OCI-LY3 (cell line): ENCODE results near the gene ESYT2.

Source experiments
- EZH2phosphoT487 ChIP-seq: fragments of 200-600 bp; shearing (Covaris generic); IDR thresholded peaks from 2 replicates; pipeline ENCODE4 v1.6.1; 2018; ENCODE audit warnings: antibody characterized with exemption, mixed run types, low read depth
- TF ChIP-seq, protein P1 (sequence below): fragments of 200-600, 300-600 bp; sonication (generic); IDR thresholded peaks from 2 replicates; pipeline ENCODE4 v1.5.1; 2014; ENCODE audit warnings: antibody characterized with exemption, low read length, low read depth

GRCh38 chr7:158761945-158762344 is 67.4 kb downstream of the ESYT2 start:
- TF ChIP-seq, protein P1, sequence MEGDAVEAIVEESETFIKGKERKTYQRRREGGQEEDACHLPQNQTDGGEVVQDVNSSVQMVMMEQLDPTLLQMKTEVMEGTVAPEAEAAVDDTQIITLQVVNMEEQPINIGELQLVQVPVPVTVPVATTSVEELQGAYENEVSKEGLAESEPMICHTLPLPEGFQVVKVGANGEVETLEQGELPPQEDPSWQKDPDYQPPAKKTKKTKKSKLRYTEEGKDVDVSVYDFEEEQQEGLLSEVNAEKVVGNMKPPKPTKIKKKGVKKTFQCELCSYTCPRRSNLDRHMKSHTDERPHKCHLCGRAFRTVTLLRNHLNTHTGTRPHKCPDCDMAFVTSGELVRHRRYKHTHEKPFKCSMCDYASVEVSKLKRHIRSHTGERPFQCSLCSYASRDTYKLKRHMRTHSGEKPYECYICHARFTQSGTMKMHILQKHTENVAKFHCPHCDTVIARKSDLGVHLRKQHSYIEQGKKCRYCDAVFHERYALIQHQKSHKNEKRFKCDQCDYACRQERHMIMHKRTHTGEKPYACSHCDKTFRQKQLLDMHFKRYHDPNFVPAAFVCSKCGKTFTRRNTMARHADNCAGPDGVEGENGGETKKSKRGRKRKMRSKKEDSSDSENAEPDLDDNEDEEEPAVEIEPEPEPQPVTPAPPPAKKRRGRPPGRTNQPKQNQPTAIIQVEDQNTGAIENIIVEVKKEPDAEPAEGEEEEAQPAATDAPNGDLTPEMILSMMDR: no peak
- no peak for TF ChIP-seq EZH2phosphoT487
